Kasumi-1 (cell line): ENCODE data around the gene PLEKHA1.

Experiments
- DNase-seq, 2 experiments: peaks; one replicate each; lab custom pipeline; 2025; lab: John Stamatoyannopoulos, UW

The PLEKHA1 gene

GRCh38 chr10:122379041-122379440 is 4.5 kb downstream of the PLEKHA1 start:
- DNase-seq: no peak

- DNase-seq: no peak
Measured at GRCh38 chr10:122379537-122379936, 5.0 kb downstream of the PLEKHA1 start.

GRCh38 chr10:122380703-122381102 is 6.2 kb downstream of the PLEKHA1 start:
- no peak for DNase-seq

DNA sequence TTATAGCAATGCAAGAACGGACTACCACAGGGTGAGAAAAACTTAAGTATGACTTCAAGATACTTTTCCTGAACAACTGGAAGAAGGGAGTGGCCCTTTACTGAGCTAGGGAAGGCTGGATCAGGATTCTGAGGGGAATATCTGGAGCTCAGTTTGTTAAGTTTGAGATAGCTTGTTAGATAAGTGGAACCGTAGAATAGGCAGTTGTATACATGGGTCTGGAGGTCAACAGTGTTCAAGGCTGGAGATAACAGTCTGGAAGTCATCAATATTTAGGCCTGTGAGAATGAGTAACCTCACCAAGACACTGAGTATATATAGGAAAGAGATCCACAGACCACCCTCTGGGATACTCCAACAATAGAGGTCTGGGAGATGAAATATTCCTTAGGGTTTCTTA is 7.2 kb downstream of the PLEKHA1 start:
- no peak for DNase-seq

DNA sequence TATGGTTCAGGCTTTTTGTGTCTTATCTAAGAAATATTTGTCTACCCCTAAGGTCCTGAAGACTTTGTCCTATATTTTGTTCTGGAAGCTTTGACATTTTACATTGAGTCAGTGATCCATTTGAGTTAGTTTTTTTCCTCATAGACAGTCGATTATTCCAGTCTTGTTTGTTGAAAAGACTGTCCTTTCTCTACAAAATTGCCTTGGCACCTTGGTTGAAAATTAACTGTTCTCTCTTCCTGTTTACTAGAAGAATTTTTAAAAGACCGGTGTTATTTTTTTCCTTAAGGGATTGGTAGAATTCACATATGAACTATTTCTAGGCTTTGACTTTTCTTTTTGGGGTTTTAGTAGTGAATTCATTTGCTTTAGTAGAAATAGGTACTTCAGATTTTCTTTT is 12.0 kb downstream of the PLEKHA1 start:
- no peak for DNase-seq

- DNase-seq: no peak
Measured at GRCh38 chr10:122387572-122387971, 13.1 kb downstream of the PLEKHA1 start.

GRCh38 chr10:122388287-122388997 is 13.9 kb downstream of the PLEKHA1 start:
- DNase-seq: no peak

DNA sequence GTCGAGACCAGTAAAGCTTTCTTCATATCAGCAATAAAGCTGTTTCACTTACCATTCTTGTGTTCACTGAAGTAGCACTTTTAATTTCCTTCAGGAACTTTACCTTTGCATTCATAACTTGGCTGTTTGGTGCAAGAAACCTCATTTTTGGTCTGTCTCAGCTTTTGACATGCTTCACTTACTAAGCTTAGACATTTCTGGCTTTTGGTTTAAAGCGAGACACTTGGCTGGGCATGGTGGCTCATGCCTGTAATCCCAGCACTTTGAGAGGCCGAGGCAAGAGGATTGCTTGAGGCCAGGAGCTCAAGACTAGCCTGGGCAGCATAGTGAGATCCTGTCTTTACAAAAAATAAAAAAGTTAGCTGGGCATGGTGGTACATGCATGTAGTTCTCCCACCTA is 15.8 kb downstream of the PLEKHA1 start:
- no peak for DNase-seq

GRCh38 chr10:122390679-122391078 is 16.2 kb downstream of the PLEKHA1 start:
- DNase-seq: no peak

- DNase-seq: no peak
Measured at GRCh38 chr10:122391875-122392274, 17.4 kb downstream of the PLEKHA1 start.

- no peak for DNase-seq
Measured at GRCh38 chr10:122392835-122393234, 18.3 kb downstream of the PLEKHA1 start.

DNA sequence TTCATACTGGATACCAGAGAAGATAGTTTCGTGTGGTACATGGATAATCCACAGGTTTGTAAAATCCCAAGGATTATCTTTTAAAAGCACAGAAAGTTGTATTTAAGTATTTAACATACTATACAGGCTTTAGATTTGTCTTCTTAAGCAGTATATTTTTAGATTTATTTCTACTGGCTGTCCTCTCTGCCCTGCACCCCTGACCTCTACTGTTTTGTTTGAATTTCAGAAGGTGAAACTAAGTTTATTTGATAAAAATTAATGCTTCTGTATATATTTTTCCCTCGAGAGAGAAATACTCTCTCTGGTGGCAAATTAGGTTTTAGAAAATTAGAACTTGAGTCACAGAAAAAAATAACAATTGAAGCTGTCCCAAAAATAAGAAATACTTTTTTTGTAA is 18.8 kb downstream of the PLEKHA1 start:
- DNase-seq: no peak

GRCh38 chr10:122402548-122403131 is 28.1 kb downstream of the PLEKHA1 start:
- DNase-seq: no peak

DNA sequence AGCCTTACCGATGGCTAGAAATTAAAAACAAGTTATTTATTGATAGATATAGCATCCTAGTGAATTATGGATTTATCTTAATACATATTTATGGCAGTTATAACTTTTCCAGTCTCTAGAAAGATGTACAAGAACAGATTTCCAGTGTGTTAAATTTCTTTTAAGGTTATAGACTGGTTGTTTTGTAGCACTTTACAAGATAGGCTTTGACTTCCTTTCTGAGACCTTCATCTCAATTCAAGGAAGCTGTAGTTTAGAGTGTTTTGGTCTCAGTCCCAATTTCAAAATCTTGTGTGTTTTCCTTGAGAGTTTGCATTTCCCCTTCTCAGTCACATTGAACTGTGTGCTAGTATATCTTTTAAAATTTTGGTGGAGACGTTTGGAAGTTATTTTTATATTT is 30.1 kb downstream of the PLEKHA1 start:
- no peak for DNase-seq

GRCh38 chr10:122407375-122408125 is 33.0 kb downstream of the PLEKHA1 start:
- no peak for DNase-seq

- DNase-seq: no peak
Measured at GRCh38 chr10:122413327-122413726, 38.8 kb downstream of the PLEKHA1 start.

GRCh38 chr10:122417667-122418066 is 43.2 kb downstream of the PLEKHA1 start:
- DNase-seq: no peak

- DNase-seq: no peak
Measured at GRCh38 chr10:122419016-122419415, 44.5 kb downstream of the PLEKHA1 start.

DNA sequence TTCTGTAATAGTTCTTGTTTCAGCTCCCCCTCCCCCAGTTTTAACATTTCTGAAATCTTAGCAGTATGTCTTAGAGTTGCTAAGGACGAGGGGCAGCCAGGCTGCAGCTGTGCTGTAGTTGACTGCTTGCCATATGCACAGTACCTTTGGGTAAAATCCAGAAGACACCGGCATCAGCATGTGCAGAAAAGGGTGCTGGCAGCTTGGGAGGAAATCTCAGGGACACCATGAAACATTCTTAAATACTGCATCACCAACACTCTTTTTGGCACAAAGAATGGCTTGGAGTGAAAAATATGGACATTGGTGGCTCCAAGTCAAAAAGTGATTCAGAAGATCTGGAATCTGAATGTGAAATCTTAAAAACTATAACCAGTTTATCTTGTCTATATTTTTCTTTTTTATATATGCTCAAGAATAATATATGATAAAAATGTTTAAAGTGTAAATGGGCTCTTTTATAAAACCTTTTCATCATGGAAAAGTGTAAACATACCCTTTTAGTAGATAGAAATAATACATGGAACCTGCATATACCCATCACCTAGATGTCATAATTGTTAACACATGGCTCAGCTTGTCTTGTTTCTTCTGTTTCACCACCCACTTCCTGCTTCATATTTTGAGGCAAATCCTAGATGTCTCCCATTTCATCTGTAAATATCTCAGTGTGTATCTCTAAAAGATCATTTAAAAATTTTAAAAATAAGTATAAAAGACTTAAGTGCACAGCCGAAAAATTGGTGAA is 45.5 kb downstream of the PLEKHA1 start:
- DNase-seq: no peak

- DNase-seq: no peak
Measured at GRCh38 chr10:122420624-122421007, 46.1 kb downstream of the PLEKHA1 start.

DNA sequence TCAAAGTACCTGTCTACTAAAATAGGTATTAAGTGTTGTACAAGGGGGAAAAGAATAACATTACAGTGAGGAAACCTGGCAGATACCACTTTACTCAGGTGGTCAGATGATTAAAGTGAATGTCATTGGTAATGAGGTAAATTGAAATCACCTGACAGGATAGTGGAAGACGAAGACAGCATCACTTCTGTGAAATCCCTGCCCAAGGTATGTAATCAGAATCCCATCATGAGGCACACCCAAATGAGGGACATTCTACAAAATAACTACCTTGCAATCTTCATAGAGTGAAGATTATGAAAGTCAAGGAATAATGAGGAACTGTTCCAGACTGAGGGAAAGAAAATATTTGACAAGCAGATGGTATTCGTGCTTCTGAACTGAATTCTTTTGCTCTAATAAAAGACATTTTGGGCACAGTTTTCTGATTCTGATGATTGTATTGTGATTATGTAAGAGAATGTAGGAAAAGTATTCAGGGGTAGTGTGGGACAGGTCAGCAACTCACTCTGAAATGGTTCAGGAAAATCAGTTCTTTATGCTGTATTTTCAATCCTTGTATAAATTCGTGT is 46.6 kb downstream of the PLEKHA1 start:
- DNase-seq: no peak

- no peak for DNase-seq
Measured at GRCh38 chr10:122421742-122422141, 47.2 kb downstream of the PLEKHA1 start.
